Left lobe of liver (tissue), 2 donors: Measurements from ENCODE around the gene SPATA25. TPM values are rescaled to one million over a fixed set of nuclear protein-coding genes. Genes with fewer than 3 reads are reported as not detected.

Experiments
- ATAC-seq: fragments of 200-7000 bp; cut with Tn5 transposase; one replicate; pipeline ENCODE4 v1.9.1; 2020; ENCODE audit warnings: mild to moderate bottlenecking, moderate library complexity
- DNase-seq: peaks from one replicate; pipeline ENCODE4 v3.0.0-alpha.2; 2020; ENCODE audit warnings: low spot score
- total RNA-seq: library from RNA; stranded (reverse); gene quantifications from one replicate; pipeline ENCODE4 v1.2.1, GENCODE V29; 2021
- donor health status: DM: no; HTN: no; CAD: no; lungs with moderate emphysema.
- donor health status: DM: no; HTN: yes; CAD: no.

Gene SPATA25
- total RNA-seq, 1 donor from 2014 or later = 4.2 TPM

- no peak for DNase-seq
- ATAC-seq = no peak
These were observed 43.9 kb downstream of the SPATA25 start for GRCh38 chr20:45843506-45843905.

DNA sequence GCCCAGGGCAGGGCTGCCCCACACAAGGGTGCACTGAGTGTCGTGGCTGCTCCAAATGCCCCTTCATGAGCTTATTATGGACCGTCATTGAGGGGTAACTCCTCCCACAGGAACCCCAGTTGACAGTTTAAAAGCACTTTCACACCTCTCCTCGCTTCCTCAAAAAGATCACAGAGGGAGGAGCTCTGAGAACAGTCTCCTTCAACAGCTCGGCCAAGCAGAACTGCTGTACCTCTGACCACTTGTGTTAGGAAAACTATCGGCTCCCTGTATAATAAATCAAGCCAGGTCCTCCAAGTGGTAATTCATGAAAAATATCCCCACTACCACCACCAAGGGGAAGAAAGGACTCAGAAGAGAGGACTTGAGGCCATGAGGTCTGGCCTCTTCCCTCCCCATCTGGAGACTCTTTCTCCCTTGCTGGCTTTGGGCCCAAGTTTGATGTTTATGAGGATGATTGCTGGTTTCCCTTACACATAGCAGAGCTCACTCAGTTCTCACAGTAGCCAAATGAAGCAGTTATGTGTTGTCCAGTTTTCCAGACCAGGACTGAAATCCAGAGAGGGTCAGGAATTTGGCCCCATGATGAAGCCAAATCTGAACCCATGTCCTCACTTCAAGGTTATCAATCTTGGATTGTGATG, 45.1 kb downstream of the SPATA25 start:
- DNase-seq (no peak), ATAC-seq (no peak)

DNA sequence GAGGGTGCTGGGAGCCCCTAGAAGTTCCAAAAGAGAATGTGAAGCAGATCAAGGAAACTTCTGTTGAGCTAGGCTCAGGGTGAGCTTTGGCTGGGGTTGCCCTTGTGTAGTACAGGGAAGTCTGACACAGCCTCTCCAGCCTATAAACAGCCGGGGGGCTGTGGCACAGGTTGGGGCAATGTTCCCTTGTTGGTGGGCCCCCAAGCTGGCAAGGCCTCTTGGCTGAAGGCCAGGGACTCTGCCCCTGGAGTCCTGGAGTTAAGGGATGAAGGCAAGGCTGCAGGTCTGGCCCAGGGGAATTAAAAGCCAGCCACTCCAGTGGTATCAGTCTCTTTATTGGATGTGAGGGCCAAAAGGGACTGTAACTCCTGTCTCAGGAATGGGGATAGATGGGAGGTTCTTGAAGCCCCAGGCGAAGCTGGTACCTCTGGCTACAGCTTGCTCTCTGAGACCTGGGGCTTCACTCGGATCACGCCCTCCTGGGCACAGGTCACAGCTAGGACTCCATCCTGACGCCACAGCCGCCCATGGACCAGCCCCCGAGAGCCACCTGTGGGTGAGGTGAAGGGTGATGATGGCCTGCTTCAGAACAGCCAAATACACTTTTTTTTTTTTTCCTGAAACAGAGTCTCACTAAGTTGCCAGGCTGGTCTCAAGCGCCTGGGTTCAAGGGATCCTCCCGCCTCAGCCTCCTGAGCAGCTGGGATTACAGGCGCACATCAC, 45.9 kb downstream of the SPATA25 start:
- no peak for DNase-seq

GRCh38 chr20:45840700-45841198, 46.7 kb downstream of the SPATA25 start:
- ATAC-seq = peak; percentile 11
- no peak for DNase-seq

More for the DNA sequence above, 45.9 kb downstream of the SPATA25 start:
- no peak for ATAC-seq

- ATAC-seq = no peak
- no peak for DNase-seq
These were observed 50.6 kb downstream of the SPATA25 start for GRCh38 chr20:45836841-45837240.

Other genes starting within 250 kb of the SPATA25 start
- not detected for gene WFDC11, start 217.4 kb downstream of the SPATA25 start, total RNA-seq
- gene WFDC13, start 185.6 kb downstream of the SPATA25 start, total RNA-seq = not detected
- gene WFDC10B, start 182.6 kb downstream of the SPATA25 start, total RNA-seq = not detected
- not detected for gene SPINT4, start 165.3 kb downstream of the SPATA25 start, total RNA-seq
- gene WFDC3, start 95.7 kb downstream of the SPATA25 start, total RNA-seq = not detected
- 10.3 TPM for gene DNTTIP1, start 95.7 kb downstream of the SPATA25 start, total RNA-seq
- 0.96 TPM for gene UBE2C, start 75.0 kb downstream of the SPATA25 start, total RNA-seq
- not detected for gene TNNC2, start 60.3 kb downstream of the SPATA25 start, total RNA-seq
- gene SNX21, start 53.8 kb downstream of the SPATA25 start, total RNA-seq = 7.9 TPM
- 17.5 TPM for gene ACOT8, start 30.2 kb downstream of the SPATA25 start, total RNA-seq
- gene ZSWIM3, start 30.0 kb downstream of the SPATA25 start, total RNA-seq = 1.6 TPM
- gene ZSWIM1, start 6.4 kb downstream of the SPATA25 start, total RNA-seq = 2.7 TPM
- 6.9 TPM for gene NEURL2, start 3.6 kb upstream of the SPATA25 start, total RNA-seq
- 68.3 TPM for gene CTSA, start 3.7 kb upstream of the SPATA25 start, total RNA-seq
- gene PLTP, start 24.5 kb upstream of the SPATA25 start, total RNA-seq = 18.8 TPM
- 11.2 TPM for gene PCIF1, start 47.1 kb upstream of the SPATA25 start, total RNA-seq
- gene ZNF335, start 84.6 kb upstream of the SPATA25 start, total RNA-seq = 7.6 TPM
- 1.6 TPM for gene MMP9, start 121.3 kb upstream of the SPATA25 start, total RNA-seq
- gene SLC12A5, start 141.6 kb upstream of the SPATA25 start, total RNA-seq = not detected
- gene NCOA5, start 202.3 kb upstream of the SPATA25 start, total RNA-seq = 8.2 TPM
- gene CD40, start 230.7 kb upstream of the SPATA25 start, total RNA-seq = 6.6 TPM